HL-60 (cell line): ENCODE results near the gene AUP1.

Experiments used
- CTCF ChIP-seq: IDR thresholded peaks from one replicate; pipeline ENCODE4 v1.5.1; 2011; ENCODE audit warnings: low read length, control low read depth, inconsistent platforms; ENCODE audit not compliant: insufficient read depth
- GABPA ChIP-seq: IDR thresholded peaks from 2 replicates; pipeline ENCODE4 v1.6.1; 2012; ENCODE audit warnings: low read depth
- POLR2AphosphoS5 ChIP-seq: IDR thresholded peaks from 2 replicates; pipeline ENCODE4 v1.6.1; 2012; ENCODE audit warnings: low read depth
- REST ChIP-seq: IDR thresholded peaks from 2 replicates; pipeline ENCODE4 v1.6.1; 2012; ENCODE audit warnings: low read depth; ENCODE audit not compliant: insufficient replicate concordance
- SPI1 ChIP-seq: IDR thresholded peaks from 2 replicates; pipeline ENCODE4 v1.6.1; 2012; ENCODE audit warnings: low read depth, mild to moderate bottlenecking, borderline replicate concordance

- TF ChIP-seq CTCF (no peak), REST (no peak), GABPA (no peak), POLR2AphosphoS5 (no peak), SPI1 (no peak)
Observed at GRCh38 chr2:74481431-74481830, 48.1 kb downstream of the AUP1 start.
